ENCODE results near the gene C7orf57.

The C7orf57 gene

DNA sequence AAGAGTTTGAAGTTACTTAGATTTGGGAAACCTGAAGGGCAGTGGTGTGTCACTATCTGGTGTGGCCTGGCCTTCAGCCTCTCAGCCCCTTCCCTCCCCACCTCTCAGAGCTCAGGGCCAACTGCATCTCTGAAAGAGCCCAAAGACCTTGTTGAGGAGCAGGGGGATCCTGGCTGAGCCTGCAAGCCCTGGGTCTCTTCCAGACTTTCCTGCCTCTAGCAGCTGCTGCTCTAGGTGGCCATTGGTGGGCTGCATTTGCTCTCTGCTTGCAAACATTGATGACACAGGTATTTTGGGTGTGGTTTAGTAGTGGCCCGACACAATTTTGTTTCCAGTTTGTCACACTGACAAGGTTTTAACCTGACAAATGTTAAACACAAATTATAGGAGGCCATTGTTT is 50.6 kb downstream of the C7orf57 start:
- TF ChIP-seq, protein P1, sequence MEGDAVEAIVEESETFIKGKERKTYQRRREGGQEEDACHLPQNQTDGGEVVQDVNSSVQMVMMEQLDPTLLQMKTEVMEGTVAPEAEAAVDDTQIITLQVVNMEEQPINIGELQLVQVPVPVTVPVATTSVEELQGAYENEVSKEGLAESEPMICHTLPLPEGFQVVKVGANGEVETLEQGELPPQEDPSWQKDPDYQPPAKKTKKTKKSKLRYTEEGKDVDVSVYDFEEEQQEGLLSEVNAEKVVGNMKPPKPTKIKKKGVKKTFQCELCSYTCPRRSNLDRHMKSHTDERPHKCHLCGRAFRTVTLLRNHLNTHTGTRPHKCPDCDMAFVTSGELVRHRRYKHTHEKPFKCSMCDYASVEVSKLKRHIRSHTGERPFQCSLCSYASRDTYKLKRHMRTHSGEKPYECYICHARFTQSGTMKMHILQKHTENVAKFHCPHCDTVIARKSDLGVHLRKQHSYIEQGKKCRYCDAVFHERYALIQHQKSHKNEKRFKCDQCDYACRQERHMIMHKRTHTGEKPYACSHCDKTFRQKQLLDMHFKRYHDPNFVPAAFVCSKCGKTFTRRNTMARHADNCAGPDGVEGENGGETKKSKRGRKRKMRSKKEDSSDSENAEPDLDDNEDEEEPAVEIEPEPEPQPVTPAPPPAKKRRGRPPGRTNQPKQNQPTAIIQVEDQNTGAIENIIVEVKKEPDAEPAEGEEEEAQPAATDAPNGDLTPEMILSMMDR (IDR thresholded peaks at IDR 0.05) = no peak
- intact Hi-C loops (cut with DNase I; ENCODE audit: low total_unique reads) = no loop called here
- DNase-seq = no peak
- no peaks in the 10 kb centered on the region for H3K36me3 ChIP-seq
- no peak overlapping the region for H3K4me3 ChIP-seq
- H3K4me1 ChIP-seq = peaks cover 0 to 64% (median 49%) of the 10 kb centered on the region in 4 donors
- H3K9me3 ChIP-seq = no peaks in the 10 kb centered on the region
- H3K27ac ChIP-seq = peak overlapping the region; percentile 88 to 91
- H3K27me3 ChIP-seq = no peaks in the 10 kb centered on the region

DNA sequence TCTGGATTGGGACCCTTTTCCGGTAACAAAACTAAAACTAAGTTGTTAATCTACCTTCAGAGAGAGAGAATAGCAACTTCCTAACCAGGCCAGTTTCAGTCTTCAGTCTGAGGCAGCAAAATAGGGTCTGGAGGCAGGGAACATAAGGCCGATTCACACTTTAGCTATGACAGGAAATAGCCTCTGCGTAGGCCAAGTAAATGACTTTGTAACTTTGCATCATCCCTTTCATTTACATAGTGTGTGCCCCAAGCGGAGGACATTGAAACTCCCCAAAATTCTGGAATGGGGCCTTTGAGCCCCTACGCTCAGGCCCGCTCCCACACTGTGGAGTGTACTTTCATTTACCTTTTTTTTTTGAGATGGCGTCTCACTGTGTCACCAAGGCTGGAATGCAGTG is 52.0 kb downstream of the C7orf57 start:
- no peak overlapping the region for H3K4me3 ChIP-seq
- intact Hi-C loops (cut with DNase I; ENCODE audit: low total_unique reads) = no loop called here
- H3K9me3 ChIP-seq = no peaks in the 10 kb centered on the region
- no peaks in the 10 kb centered on the region for H3K27me3 ChIP-seq
- H3K27ac ChIP-seq = peak overlapping the region; percentile 88 to 91
- peaks cover 0 to 11% (median 7%) of the 10 kb centered on the region in 3 donors for H3K36me3 ChIP-seq
- TF ChIP-seq, protein P1 (IDR thresholded peaks at IDR 0.05) = no peak
- DNase-seq = no peak
- H3K4me1 ChIP-seq = peaks cover 0 to 64% (median 49%) of the 10 kb centered on the region in 4 donors

GRCh38 chr7:48088559-48089045 is 53.3 kb downstream of the C7orf57 start:
- intact Hi-C loops (cut with DNase I; ENCODE audit: low total_unique reads) = no loop called here
- no peaks in the 10 kb centered on the region for H3K9me3 ChIP-seq
- H3K27ac ChIP-seq = peak overlapping the region; percentile 88 to 91
- DNase-seq = peak; percentile 90 to 96
- peak overlapping the region; percentile 78 to 82 for H3K4me3 ChIP-seq
- peaks cover 0 to 19% (median 15%) of the 10 kb centered on the region in 3 donors for H3K36me3 ChIP-seq
- H3K27me3 ChIP-seq = no peaks in the 10 kb centered on the region
- TF ChIP-seq, protein P1 (IDR thresholded peaks at IDR 0.05) = no peak
- peaks cover 0 to 58% (median 44%) of the 10 kb centered on the region in 4 donors for H3K4me1 ChIP-seq

- H3K27ac ChIP-seq = peak within 1 kb of the TSS; percentile 88 to 91
- peak in 1 of 2 donors; percentile 96 for DNase-seq
Observed at GRCh38 chr7:48089046-48090003, 54.0 kb downstream of the C7orf57 start, which contains the start of gene UPP1. Gene UPP1, plus strand, starts transcription at chr7:48089265. Its CDS starts 5,519 bp downstream, at chr7:48094784.

GRCh38 chr7:48090095-48090805 is 54.9 kb downstream of the C7orf57 start:
- Histone ChIP-seq H3K27me3 (no peaks in the 10 kb centered on the region), H3K9me3 (no peaks in the 10 kb centered on the region), H3K27ac (peak overlapping the region; percentile 88 to 91), H3K36me3 (peaks cover 0 to 24% (median 19%) of the 10 kb centered on the region in 3 donors), H3K4me1 (peaks cover 2 to 50% (median 44%) of the 10 kb centered on the region in 4 donors), H3K4me3 (peak overlapping the region; percentile 78 to 82)
- intact Hi-C loops (cut with DNase I; ENCODE audit: low total_unique reads) = no loop called here
- DNase-seq = no peak
- TF ChIP-seq, protein P1 (IDR thresholded peaks at IDR 0.05) = no peak

More at GRCh38 chr7:48089046-48090003, 54.0 kb downstream of the C7orf57 start, which contains the start of gene UPP1:
- Histone ChIP-seq H3K36me3 (peaks cover 0 to 24% (median 19%) of the 10 kb centered on the region in 3 donors), H3K4me3 (peak within 1 kb of the TSS; percentile 78 to 82), H3K4me1 (peaks cover 0 to 51% (median 43%) of the 10 kb centered on the region in 4 donors), H3K27me3 (no peaks in the 10 kb centered on the region), H3K9me3 (no peaks in the 10 kb centered on the region)
- TF ChIP-seq, protein P1 (IDR thresholded peaks at IDR 0.05) = no peak
- intact Hi-C loops (cut with DNase I; ENCODE audit: low total_unique reads) = no loop called here
